ENCODE data around the gene RFC5. TPM values are rescaled to one million over a fixed set of nuclear protein-coding genes. Genes with fewer than 3 reads are reported as not detected.

RFC5 gene
- total RNA-seq, 1 donor from 2014 or later, result 5.8 TPM

DNA sequence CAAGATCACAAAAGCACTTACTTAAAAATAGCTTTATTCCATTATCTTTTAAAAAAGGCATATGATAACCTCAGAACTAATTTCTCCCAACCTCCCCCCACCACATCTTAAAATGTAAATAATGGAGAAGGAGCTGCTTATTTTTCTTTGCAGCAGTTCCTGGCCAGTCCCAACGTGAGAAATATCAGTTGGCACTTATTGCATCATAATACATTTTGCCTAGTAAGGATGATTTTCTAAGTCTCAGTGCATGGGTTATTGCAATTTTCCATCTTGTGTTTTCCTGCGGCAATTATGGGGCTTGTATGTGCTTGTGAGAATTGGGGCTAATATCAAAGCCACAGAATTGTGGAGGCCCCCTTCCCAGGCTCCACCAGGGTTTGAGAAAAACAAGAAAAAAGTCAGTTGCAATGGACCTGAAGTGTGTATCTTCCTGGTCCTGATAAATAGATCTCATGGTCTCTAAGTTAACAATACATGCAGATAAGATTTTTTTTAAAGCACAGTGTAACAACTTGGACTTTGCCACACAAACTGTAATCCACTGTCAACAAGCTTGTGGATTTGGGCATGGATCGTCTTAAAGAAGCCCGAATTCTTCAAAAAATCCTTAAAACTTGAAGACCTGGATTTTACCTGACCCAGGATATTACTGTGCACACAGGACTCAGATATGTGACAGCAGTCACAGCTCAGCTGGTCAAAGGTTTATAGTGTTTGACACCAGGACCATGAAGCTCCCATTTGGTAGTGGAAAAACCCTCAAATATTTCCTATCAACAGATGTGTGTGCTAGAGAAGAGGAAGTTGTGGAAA, 47.3 kb downstream of the RFC5 start:
- TF ChIP-seq, protein P1, sequence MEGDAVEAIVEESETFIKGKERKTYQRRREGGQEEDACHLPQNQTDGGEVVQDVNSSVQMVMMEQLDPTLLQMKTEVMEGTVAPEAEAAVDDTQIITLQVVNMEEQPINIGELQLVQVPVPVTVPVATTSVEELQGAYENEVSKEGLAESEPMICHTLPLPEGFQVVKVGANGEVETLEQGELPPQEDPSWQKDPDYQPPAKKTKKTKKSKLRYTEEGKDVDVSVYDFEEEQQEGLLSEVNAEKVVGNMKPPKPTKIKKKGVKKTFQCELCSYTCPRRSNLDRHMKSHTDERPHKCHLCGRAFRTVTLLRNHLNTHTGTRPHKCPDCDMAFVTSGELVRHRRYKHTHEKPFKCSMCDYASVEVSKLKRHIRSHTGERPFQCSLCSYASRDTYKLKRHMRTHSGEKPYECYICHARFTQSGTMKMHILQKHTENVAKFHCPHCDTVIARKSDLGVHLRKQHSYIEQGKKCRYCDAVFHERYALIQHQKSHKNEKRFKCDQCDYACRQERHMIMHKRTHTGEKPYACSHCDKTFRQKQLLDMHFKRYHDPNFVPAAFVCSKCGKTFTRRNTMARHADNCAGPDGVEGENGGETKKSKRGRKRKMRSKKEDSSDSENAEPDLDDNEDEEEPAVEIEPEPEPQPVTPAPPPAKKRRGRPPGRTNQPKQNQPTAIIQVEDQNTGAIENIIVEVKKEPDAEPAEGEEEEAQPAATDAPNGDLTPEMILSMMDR (IDR thresholded peaks at IDR 0.05; ENCODE audit: insufficient read depth, low read depth, low read length), result no peak
- TF ChIP-seq EZH2 (IDR thresholded peaks at IDR 0.05; ENCODE audit: insufficient read depth, low read length), result no peak
- no peak for DNase-seq (ENCODE audit: low read depth)
- no peaks in the 10 kb centered on the region for H3K9me3 ChIP-seq (ENCODE audit: insufficient read depth, low read depth, low read length)
- no peaks in the 10 kb centered on the region for H3K36me3 ChIP-seq (ENCODE audit: insufficient read depth, low read length)
- no peak overlapping the region for H3K4me3 ChIP-seq (ENCODE audit: insufficient read depth, low read depth, low read length)
- Mint-ChIP-seq H3K27me3 (ENCODE audit: low read depth, unreplicated experiment) (no peaks in the 10 kb centered on the region), H3K27ac (ENCODE audit: unreplicated experiment) (no peak overlapping the region), H3K9me3 (ENCODE audit: unreplicated experiment) (no peaks in the 10 kb centered on the region), H3K36me3 (ENCODE audit: low read depth, unreplicated experiment) (no peaks in the 10 kb centered on the region), H3K4me1 (ENCODE audit: low read depth, unreplicated experiment) (peaks cover 27% of the 10 kb centered on the region), H3K4me3 (ENCODE audit: unreplicated experiment) (peak overlapping the region; percentile 94)
- H3K27me3 ChIP-seq (ENCODE audit: insufficient read depth, low read length), result no peaks in the 10 kb centered on the region
- H3K4me2 ChIP-seq (ENCODE audit: low read length), result no peak overlapping the region
- no peaks in the 10 kb centered on the region for H4K20me1 ChIP-seq (ENCODE audit: insufficient read depth, low read length)
- no peak overlapping the region for H3K27ac ChIP-seq (ENCODE audit: low read depth, low read length)
- H3K4me1 ChIP-seq (ENCODE audit: insufficient read depth, low read length), result peaks cover 20% of the 10 kb centered on the region
- no peak for FAIRE-seq
- no peak overlapping the region for H2AFZ ChIP-seq (ENCODE audit: low read depth, low read length)
- no peak overlapping the region for H3K9ac ChIP-seq (ENCODE audit: low read length)
- peaks cover 33% of the 10 kb centered on the region for H3K79me2 ChIP-seq (ENCODE audit: insufficient read depth, low read length)

DNA sequence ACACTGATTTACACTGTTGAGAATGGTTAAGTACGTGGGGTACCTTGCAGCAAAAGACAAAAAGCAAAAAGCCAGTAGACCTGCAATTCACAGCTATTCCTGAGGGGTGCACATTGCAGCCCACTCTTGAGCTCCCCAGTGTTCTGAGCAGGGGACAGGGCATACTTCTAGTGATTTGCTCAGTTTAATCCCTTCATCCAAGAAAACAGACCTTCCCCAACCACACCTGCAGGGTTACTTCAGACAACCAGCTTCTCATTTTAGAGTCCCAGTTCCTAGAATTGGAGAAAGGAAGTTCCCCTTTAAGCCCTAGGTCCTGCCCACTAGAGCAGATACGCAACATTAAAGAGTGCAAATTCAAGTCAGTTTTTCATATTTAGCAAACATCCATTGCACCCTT, 48.1 kb downstream of the RFC5 start:
- no peak for FAIRE-seq
- no peak overlapping the region for H3K4me3 Mint-ChIP-seq (ENCODE audit: unreplicated experiment)
- H3K4me2 ChIP-seq (ENCODE audit: low read length), result no peak overlapping the region

More for the DNA sequence above, 48.1 kb downstream of the RFC5 start:
- H3K4me3 ChIP-seq (ENCODE audit: insufficient read depth, low read depth, low read length), result no peak overlapping the region
- no peaks in the 10 kb centered on the region for H3K36me3 Mint-ChIP-seq (ENCODE audit: low read depth, unreplicated experiment)
- no peak for TF ChIP-seq EZH2 (IDR thresholded peaks at IDR 0.05; ENCODE audit: insufficient read depth, low read length)
- TF ChIP-seq, protein P1 (IDR thresholded peaks at IDR 0.05; ENCODE audit: insufficient read depth, low read depth, low read length), result peak; percentile 19
- H3K27me3 Mint-ChIP-seq (ENCODE audit: low read depth, unreplicated experiment), result no peaks in the 10 kb centered on the region
- H3K79me2 ChIP-seq (ENCODE audit: insufficient read depth, low read length), result peaks cover 25% of the 10 kb centered on the region
- no peaks in the 10 kb centered on the region for H3K9me3 Mint-ChIP-seq (ENCODE audit: unreplicated experiment)
- DNase-seq (ENCODE audit: low read depth), result no peak
- H3K27me3 ChIP-seq (ENCODE audit: insufficient read depth, low read length), result no peaks in the 10 kb centered on the region
- H3K9ac ChIP-seq (ENCODE audit: low read length), result no peak overlapping the region
- no peak overlapping the region for H3K27ac ChIP-seq (ENCODE audit: low read depth, low read length)
- H4K20me1 ChIP-seq (ENCODE audit: insufficient read depth, low read length), result no peaks in the 10 kb centered on the region
- peaks cover 12% of the 10 kb centered on the region for H3K4me1 ChIP-seq (ENCODE audit: insufficient read depth, low read length)
- H3K36me3 ChIP-seq (ENCODE audit: insufficient read depth, low read length), result no peaks in the 10 kb centered on the region
- peaks cover 24% of the 10 kb centered on the region for H3K4me1 Mint-ChIP-seq (ENCODE audit: low read depth, unreplicated experiment)
- no peaks in the 10 kb centered on the region for H3K9me3 ChIP-seq (ENCODE audit: insufficient read depth, low read depth, low read length)
- H2AFZ ChIP-seq (ENCODE audit: low read depth, low read length), result no peak overlapping the region
- H3K27ac Mint-ChIP-seq (ENCODE audit: unreplicated experiment), result no peak overlapping the region
